ENCODE measurements around the gene STPG3. TPM values are rescaled to one million over a fixed set of nuclear protein-coding genes. Genes with fewer than 3 reads are reported as not detected.
A peak's percentile ranks its signal among the peaks of the same experiment; 100 is the strongest.

Gene STPG3
- polyA plus RNA-seq, 2 of the 4 experiments (the other 2 are of a cell fraction) = not detected

GRCh38 chr9:137223078-137223970, 27.8 kb upstream of the STPG3 start:
- ATAC-seq (peak; percentile 44 to 76), DNase-seq (ENCODE audit: low read depth in 1 of 2, low spot score in 1 of 2) (peak; percentile 95 to 98), FAIRE-seq (peak; percentile 90)
- peaks cover 66% of the 10 kb centered on the region for H3K4me1 ChIP-seq
- ChIA-PET POLR2A (interaction anchor here (0.6 to 3.5 kb wide), 17 partner anchors 13 to 348 kb away, joined by 3 to 37 read pairs (median 5); partner anchors contain the start of genes ANAPC2, SSNA1, TOR4A and TPRN), CTCF (interaction anchor here (0.7 to 10.1 kb wide), 14 partner anchors 11 to 194 kb away, joined by 3 to 113 read pairs (median 5); partner anchors contain the start of genes ANAPC2, NPDC1, SSNA1 and TUBB4B)
- H3K9me3 ChIP-seq = no peaks in the 10 kb centered on the region
- peak overlapping the region; percentile 98 for H3K4me2 ChIP-seq
- 3% methylated on average over 21 of the region's 63 CpGs for WGBS (ENCODE audit: missing lambda C conversion rate)
- H3K4me3 ChIP-seq = peak overlapping the region; percentile 72
- TF ChIP-seq HES2 (IDR thresholded peaks at IDR 0.05) = no peak
- TF ChIP-seq JUN (IDR thresholded peaks at IDR 0.05) = peak; percentile 82 to 90; a peak in 4 of 5 replicates
- TF ChIP-seq SMC3 (IDR thresholded peaks at IDR 0.05) = no peak
- TF ChIP-seq NR3C1 (IDR thresholded peaks at IDR 0.05) = no peak
- TF ChIP-seq, protein P1, sequence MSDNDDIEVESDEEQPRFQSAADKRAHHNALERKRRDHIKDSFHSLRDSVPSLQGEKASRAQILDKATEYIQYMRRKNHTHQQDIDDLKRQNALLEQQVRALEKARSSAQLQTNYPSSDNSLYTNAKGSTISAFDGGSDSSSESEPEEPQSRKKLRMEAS (IDR thresholded peaks at IDR 0.05) = peak; percentile 55
- TF ChIP-seq PBX3 (IDR thresholded peaks at IDR 0.05) = peak; percentile 23; the same call in 1 of the 2 replicates
- no peak for TF ChIP-seq SREBF2 (IDR thresholded peaks at IDR 0.05)
- TF ChIP-seq, protein P2, sequence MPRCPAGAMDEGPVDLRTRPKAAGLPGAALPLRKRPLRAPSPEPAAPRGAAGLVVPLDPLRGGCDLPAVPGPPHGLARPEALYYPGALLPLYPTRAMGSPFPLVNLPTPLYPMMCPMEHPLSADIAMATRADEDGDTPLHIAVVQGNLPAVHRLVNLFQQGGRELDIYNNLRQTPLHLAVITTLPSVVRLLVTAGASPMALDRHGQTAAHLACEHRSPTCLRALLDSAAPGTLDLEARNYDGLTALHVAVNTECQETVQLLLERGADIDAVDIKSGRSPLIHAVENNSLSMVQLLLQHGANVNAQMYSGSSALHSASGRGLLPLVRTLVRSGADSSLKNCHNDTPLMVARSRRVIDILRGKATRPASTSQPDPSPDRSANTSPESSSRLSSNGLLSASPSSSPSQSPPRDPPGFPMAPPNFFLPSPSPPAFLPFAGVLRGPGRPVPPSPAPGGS (IDR thresholded peaks at IDR 0.05) = 0 out of 3 replicates have a peak, but pooled peaks have one; percentile 7
- no peak for TF ChIP-seq CHD2 (IDR thresholded peaks at IDR 0.05; ENCODE audit: low read length, partially characterized antibody)
- TF ChIP-seq PHF8 (IDR thresholded peaks at IDR 0.05; ENCODE audit: borderline replicate concordance, low read depth) = peak; percentile 24; the same call in 1 of the 2 replicates
- TF ChIP-seq, protein P3, sequence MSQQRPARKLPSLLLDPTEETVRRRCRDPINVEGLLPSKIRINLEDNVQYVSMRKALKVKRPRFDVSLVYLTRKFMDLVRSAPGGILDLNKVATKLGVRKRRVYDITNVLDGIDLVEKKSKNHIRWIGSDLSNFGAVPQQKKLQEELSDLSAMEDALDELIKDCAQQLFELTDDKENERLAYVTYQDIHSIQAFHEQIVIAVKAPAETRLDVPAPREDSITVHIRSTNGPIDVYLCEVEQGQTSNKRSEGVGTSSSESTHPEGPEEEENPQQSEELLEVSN (IDR thresholded peaks at IDR 0.05; ENCODE audit: borderline replicate concordance, low read depth) = peak; percentile 37; the same call in 1 of the 2 replicates
- TF ChIP-seq TFCP2L1 (CRISPR knock-in tag; IDR thresholded peaks at IDR 0.05) = no peak
- no peak for TF ChIP-seq MAZ (IDR thresholded peaks at IDR 0.05; ENCODE audit: borderline replicate concordance, low read depth, low read length)
- TF ChIP-seq CBX2 (IDR thresholded peaks at IDR 0.05; ENCODE audit: borderline replicate concordance, low read depth) = no peak
- TF ChIP-seq POLR2A (IDR thresholded peaks at IDR 0.05; ENCODE audit: low read length) = peak; percentile 60
- no peak for TF ChIP-seq FOXS1 (CRISPR knock-in tag; IDR thresholded peaks at IDR 0.05)
- no peak for TF ChIP-seq BHLHE40 (IDR thresholded peaks at IDR 0.05; ENCODE audit: low read depth, low read length)
- peak overlapping the region; percentile 89 to 93 for H3K27ac ChIP-seq

GRCh38 chr9:137224830-137225694, 26.0 kb upstream of the STPG3 start, which contains the start of gene CYSRT1:
Gene CYSRT1, plus strand, starts transcription at chr9:137225174. Its CDS starts 448 bp downstream, at chr9:137225622.
- no peaks in the 10 kb centered on the region for H3K9me3 ChIP-seq
- ChIA-PET POLR2A (interaction anchor here (0.5 to 3.5 kb wide), 4 partner anchors 15 to 74 kb away, joined by 3 to 27 read pairs (median 24); partner anchors contain the start of genes ANAPC2, SSNA1, TPRN and TUBB4B), CTCF (interaction anchor here (0.7 to 10.1 kb wide), 15 partner anchors 10 to 196 kb away, joined by 3 to 113 read pairs (median 5); partner anchors contain the start of genes ANAPC2, SSNA1, TPRN and TUBB4B)
- peak within 1 kb of the TSS; percentile 72 for H3K4me3 ChIP-seq
- ATAC-seq (no peak), DNase-seq (ENCODE audit: low read depth in 1 of 2, low spot score in 1 of 2) (no peak), FAIRE-seq (no peak)
- 69% methylated on average over 9 of the region's 23 CpGs for WGBS (ENCODE audit: missing lambda C conversion rate)
- peak within 1 kb of the TSS; percentile 98 for H3K4me2 ChIP-seq
- peaks cover 61% of the 10 kb centered on the region for H3K4me1 ChIP-seq
- peak within 1 kb of the TSS; percentile 89 to 93 for H3K27ac ChIP-seq
- TF ChIP-seq, protein P1 (IDR thresholded peaks at IDR 0.05) = no peak
- TF ChIP-seq, protein P4, sequence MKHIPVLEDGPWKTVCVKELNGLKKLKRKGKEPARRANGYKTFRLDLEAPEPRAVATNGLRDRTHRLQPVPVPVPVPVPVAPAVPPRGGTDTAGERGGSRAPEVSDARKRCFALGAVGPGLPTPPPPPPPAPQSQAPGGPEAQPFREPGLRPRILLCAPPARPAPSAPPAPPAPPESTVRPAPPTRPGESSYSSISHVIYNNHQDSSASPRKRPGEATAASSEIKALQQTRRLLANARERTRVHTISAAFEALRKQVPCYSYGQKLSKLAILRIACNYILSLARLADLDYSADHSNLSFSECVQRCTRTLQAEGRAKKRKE (CRISPR knock-in tag; IDR thresholded peaks at IDR 0.05; ENCODE audit: low read depth) = no peak
- no peak for TF ChIP-seq HEYL (CRISPR knock-in tag; IDR thresholded peaks at IDR 0.05)
- TF ChIP-seq, protein P2 (IDR thresholded peaks at IDR 0.05) = no peak
- TF ChIP-seq EP300 (IDR thresholded peaks at IDR 0.05) = no peak
- no peak for TF ChIP-seq CHD4 (IDR thresholded peaks at IDR 0.05; ENCODE audit: borderline replicate concordance)
- no peak for TF ChIP-seq PHF8 (IDR thresholded peaks at IDR 0.05; ENCODE audit: borderline replicate concordance, low read depth)
- no peak for TF ChIP-seq RARB (CRISPR knock-in tag; IDR thresholded peaks at IDR 0.05)
- TF ChIP-seq FOSB (CRISPR knock-in tag; IDR thresholded peaks at IDR 0.05) = no peak
- no peak for TF ChIP-seq RNF2 (IDR thresholded peaks at IDR 0.05; ENCODE audit: borderline replicate concordance, low read depth)
- TF ChIP-seq ZNF302 (CRISPR knock-in tag; IDR thresholded peaks at IDR 0.05) = no peak
- TF ChIP-seq ZFP36 (IDR thresholded peaks at IDR 0.05; ENCODE audit: borderline replicate concordance, partially characterized antibody) = no peak
